ENCODE data around the gene GPR61.

The GPR61 gene

DNA sequence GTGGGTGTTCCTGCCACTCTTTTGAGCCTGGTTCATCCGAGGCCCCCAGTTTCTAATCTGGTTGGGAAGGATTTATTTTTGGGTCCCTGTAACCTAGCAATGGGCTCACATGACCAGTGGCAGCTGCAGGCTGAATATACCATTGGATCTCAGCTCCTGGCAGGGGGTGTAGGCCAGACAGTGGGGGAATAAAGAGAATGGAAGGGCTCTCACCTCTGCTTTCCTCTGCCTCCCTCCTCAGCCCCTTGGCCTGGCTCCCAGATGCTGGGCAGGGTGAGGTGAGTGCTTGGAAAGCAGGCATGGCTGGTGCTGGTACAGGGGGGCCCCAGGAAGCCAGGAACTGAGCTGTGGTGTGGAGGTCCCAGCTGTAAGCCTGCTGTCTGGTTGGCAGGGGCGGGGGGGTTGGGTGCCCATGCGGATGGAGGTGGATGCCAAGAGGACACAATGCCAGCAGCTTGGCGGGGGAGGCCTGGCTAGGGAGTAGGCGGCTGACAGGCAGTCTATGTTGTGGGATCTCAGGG lies 3.6 kb upstream of the GPR61 start:
- DNase-seq (ENCODE audit: low spot score) = no peak

GRCh38 chr1:109537450-109538178 lies 2.1 kb upstream of the GPR61 start:
- DNase-seq (ENCODE audit: low spot score) = no peak

- no peak for DNase-seq (ENCODE audit: low spot score)
Measured at GRCh38 chr1:109538827-109539555, 681 bp upstream of the GPR61 start.

DNA sequence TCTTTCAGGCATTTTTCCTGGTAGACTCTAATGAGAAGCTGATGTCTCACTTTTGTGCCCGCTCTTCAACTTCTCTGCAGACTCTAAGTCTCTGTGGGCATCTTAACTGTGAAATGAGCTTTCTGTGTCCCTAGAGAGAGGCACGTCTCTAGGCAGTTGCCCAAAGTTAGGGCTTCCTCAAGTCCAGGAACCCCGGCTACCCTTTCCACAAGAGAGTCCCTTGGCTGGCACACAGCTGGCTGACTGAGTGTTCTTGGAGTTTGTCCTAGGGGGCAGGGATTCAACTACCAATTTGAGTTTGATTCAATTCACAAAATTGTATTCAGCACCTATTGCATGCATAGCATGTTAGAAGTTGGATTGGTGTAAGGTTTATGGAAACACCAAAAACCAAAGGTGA lies 1.4 kb downstream of the GPR61 start:
- DNase-seq (ENCODE audit: low spot score) = no peak

DNA sequence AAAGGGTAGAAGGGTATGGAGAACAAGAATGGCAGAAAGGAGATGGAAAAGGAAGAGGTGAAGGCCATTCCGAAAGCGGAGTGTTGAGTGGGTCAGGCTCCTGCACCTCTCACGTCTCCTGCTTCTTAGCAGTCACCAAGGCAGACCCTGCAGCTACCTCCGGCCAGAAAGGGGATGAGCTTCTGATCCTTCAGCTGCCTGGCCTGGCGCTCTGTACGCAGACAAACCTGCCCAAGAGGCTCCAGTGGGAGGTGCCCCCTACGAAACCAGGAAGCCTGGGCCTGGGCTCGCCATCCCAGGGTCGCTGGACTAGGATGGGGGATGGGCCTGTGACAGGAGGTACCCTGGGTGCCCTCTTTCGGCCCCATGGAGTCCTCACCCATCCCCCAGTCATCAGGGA lies 3.0 kb downstream of the GPR61 start:
- DNase-seq (ENCODE audit: low spot score) = no peak

DNA sequence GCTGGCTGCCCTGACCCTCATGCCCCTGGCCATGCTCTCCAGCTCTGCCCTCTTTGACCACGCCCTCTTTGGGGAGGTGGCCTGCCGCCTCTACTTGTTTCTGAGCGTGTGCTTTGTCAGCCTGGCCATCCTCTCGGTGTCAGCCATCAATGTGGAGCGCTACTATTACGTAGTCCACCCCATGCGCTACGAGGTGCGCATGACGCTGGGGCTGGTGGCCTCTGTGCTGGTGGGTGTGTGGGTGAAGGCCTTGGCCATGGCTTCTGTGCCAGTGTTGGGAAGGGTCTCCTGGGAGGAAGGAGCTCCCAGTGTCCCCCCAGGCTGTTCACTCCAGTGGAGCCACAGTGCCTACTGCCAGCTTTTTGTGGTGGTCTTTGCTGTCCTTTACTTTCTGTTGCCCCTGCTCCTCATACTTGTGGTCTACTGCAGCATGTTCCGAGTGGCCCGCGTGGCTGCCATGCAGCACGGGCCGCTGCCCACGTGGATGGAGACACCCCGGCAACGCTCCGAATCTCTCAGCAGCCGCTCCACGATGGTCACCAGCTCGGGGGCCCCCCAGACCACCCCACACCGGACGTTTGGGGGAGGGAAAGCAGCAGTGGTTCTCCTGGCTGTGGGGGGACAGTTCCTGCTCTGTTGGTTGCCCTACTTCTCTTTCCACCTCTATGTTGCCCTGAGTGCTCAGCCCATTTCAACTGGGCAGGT lies 3.8 kb downstream of the GPR61 start:
- DNase-seq (ENCODE audit: low spot score) = no peak

DNA sequence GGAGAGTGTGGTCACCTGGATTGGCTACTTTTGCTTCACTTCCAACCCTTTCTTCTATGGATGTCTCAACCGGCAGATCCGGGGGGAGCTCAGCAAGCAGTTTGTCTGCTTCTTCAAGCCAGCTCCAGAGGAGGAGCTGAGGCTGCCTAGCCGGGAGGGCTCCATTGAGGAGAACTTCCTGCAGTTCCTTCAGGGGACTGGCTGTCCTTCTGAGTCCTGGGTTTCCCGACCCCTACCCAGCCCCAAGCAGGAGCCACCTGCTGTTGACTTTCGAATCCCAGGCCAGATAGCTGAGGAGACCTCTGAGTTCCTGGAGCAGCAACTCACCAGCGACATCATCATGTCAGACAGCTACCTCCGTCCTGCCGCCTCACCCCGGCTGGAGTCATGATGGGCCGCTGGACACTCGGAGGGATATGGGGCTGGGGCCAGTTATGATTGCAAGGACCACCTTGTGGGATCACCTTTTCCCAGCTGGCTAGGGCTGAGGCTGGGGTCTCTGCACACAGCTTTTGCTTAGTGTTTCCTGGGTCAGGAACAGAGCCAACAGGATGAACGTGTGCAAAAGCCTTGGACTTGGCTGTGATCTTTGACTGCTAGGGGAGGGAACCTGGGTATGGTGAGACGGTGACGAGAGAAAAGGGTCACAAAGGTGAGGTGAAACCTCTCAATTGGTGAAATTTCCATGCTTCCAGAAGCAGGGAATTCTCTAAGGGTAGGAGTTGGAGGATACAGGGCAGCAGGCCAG lies 4.5 kb downstream of the GPR61 start:
- DNase-seq (ENCODE audit: low spot score) = no peak

DNA sequence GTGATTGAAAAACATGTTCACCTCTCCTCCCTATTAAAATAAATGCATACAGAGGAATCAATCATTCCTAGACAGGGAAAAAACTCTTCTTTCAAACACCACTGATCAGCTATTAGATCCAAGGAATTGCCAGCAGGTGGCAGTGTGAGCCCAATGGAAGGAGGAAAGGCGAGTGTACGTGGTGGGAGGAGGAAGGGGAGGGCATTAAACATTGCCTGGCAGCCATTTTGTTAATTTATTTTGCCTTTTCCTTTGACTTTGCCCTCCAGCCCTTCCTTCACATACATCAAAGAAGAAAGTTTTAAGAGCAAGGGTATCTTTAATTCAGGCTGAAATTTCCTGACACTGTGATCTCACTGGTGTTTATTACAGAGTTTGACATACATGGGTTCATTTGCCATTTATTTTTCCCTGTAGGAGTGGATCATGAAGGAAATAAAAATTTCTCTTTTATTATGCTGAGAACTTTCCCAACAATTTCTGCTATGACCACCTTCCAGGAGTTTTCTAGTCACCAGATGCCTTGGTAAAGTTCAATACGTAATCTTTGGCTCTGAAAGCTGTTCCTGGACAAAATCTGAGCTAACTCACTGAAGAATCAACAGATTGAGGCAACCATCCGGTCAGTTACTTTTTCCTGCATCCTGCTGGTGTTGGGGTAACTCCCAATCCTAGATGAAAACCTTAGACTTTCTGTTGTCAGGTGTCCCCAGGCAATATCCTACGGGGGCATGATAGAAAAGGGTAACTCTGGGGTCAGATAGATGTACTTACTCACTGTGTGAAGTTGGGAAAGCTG lies 6.8 kb downstream of the GPR61 start:
- DNase-seq (ENCODE audit: low spot score) = peak; percentile 89

GRCh38 chr1:109547463-109548320 lies 8.0 kb downstream of the GPR61 start:
- DNase-seq (ENCODE audit: low spot score) = no peak

- peak; percentile 95 for DNase-seq (ENCODE audit: low spot score)
Measured at GRCh38 chr1:109548321-109549267, 8.9 kb downstream of the GPR61 start, which contains the start of gene GNAI3. Gene GNAI3 (plus strand): TSS chr1:109548615. CDS start chr1:109548721, 106 bp downstream.

DNA sequence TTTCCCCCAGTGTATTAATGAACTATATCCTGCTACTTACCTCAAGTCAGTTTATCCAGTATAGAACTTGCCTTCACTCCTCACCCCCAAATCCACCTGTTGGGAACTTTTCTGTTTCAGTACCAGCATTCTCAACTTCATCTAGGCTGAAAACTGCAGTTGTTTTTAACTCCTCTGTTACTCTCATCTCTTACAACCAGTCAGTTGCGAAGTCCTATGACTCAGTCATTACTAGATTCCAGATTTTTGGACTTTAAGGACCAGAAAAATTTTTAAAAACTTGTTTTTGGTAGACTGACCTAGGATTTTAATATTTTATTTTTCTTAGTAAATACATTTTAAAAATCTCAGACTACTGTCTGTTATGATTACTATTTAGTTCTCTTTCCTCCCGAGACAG lies 16.9 kb downstream of the GPR61 start:
- no peak for DNase-seq (ENCODE audit: low spot score)

GRCh38 chr1:109557520-109557919 lies 17.8 kb downstream of the GPR61 start:
- DNase-seq (ENCODE audit: low spot score) = no peak

DNA sequence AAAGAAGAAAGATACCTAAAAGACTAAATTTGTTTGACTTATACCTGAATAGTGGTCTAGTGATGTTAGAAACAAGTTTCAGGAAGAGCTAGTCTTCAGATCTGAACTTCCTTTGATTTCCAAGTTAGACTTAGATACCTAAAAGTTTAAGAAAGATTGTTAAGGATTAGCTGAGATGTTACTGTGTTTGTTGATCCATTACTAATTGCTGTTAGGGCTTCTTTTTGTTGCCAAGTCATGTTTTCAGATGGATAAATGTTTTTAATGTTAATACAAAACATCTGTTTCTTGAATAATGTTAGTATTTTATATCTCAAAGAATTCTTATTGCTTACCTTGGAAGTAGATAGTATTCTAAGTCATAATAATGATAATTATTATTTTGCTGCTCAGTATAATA lies 20.3 kb downstream of the GPR61 start:
- DNase-seq (ENCODE audit: low spot score) = no peak

DNA sequence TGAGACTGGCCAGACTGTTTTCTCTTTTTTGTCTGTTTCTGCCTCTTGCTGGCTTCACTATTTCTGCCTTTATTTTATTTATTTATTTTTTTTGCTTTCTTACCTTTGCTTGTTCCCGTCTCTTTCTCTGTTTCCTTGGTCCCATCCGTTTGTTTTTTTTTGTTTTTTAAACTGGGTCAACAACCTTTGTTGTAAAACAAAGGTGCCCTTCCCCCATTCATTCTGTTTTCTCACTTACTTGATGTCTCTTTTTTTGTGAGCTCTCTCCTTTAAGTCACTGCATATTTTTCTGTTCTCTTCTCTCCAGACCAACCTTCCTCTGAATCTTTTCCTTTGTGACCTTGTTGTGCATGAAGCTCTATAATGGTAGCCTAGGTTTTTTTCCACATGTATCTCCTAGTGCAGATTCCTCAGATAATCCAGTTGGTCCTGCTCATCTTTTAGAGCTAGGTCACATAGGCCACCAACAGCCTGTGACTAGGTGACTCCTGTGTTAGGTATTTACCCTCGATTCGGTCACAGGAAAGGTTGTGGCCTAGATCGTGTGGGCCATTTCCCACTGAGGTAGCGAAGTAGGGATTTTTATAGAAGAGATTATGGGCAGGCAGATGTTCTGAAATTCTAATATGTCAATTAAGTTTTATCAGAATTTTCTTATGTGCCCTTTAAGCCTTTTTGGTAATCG lies 24.7 kb downstream of the GPR61 start:
- DNase-seq (ENCODE audit: low spot score) = no peak

GRCh38 chr1:109565241-109565640 lies 25.6 kb downstream of the GPR61 start:
- no peak for DNase-seq (ENCODE audit: low spot score)

DNA sequence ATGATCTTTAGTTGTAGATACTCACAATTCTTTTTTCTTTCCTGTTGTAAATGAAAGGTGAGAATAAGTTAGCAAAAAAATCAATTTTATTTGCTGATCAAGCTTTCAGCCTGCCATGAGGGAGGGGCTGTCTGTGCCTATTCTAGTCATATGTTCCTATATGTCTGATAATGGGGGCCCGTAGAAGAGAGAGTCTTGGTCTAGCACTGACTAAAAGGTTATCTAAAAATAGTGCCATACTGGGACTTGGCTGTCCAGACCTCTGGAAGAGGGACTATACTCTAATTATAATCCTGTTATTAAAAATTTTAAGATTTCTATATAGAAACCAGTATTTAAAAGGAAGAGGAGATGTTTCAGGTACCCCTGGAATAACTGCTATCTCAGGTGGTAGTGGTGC lies 27.3 kb downstream of the GPR61 start:
- no peak for DNase-seq (ENCODE audit: low spot score)

GRCh38 chr1:109567877-109568672 lies 28.4 kb downstream of the GPR61 start:
- no peak for DNase-seq (ENCODE audit: low spot score)

GRCh38 chr1:109569323-109569722 lies 29.7 kb downstream of the GPR61 start:
- no peak for DNase-seq (ENCODE audit: low spot score)

Data from CD4-positive, alpha-beta T cell treated with Interleukin-15 for 4 hours (primary cell).